ENCODE results near the gene ANKRD11.

- TF ChIP-seq CTCF (IDR thresholded peaks at IDR 0.05) (no peak), POLR2AphosphoS5 (IDR thresholded peaks at IDR 0.05; ENCODE audit: low read depth, low read length) (no peak)
These were observed 174.4 kb downstream of the ANKRD11 start for GRCh38 chr16:89315791-89316581.

Measured in Panc1 (cell line).